HepG2 (cell line): Measurements from ENCODE around the gene GLO1. TPM values are rescaled to one million over a fixed set of nuclear protein-coding genes. Genes with fewer than 3 reads are reported as not detected.

Experiments
- ATAC-seq: fragments of 200-7000 bp; cut with Tn5 transposase; 3 replicates; pipeline ENCODE4 v1.9.1; 2020; ENCODE audit warnings: mild to moderate bottlenecking, moderate library complexity
- BruUV-seq: library from RNA; stranded (reverse); fragments of 400-500 nt; replicated peaks from 2 replicates; lab custom pipeline; 2021; lab: Mats Ljungman, UMichigan
- CTCF ChIA-PET: fragments of 300-600 bp; formaldehyde crosslinking; extraction: SDS; loops from one replicate; lab custom pipeline; 2021; ENCODE audit warnings: low total read pairs, inconsistent platforms, low intra/inter-chr PET ratio; lab: Yijun Ruan, JAX
- POLR2A ChIA-PET: fragments of 350-600 bp; sonication (Branson Sonifier 250); formaldehyde crosslinking; loops from one replicate; lab custom pipeline; 2020; ENCODE audit warnings: antibody characterized with exemption, inconsistent platforms; lab: Yijun Ruan, JAX
- DNase-seq: peaks from one replicate; pipeline ENCODE4 v3.0.0-alpha.2; 2015; ENCODE audit warnings: low spot score
- FAIRE-seq: peaks from 3 replicates; lab custom pipeline; 2011; peaks lifted over from hg19 to GRCh38; lab: Jason Lieb, UNC
- H2AFZ ChIP-seq: one replicate; pipeline ENCODE4 v1.6.1; 2011; ENCODE audit warnings: low read length, inconsistent platforms
- H3K27ac ChIP-seq: fragments of 300-600 bp; 3 replicates; pipeline ENCODE4 v1.8.0; 2011; ENCODE audit warnings: mixed run types, mild to moderate bottlenecking, mixed read lengths, low read length, inconsistent platforms; ENCODE audit not compliant: insufficient read depth; ENCODE audit errors: extremely low read length
- H3K27me3 ChIP-seq, 2 experiments: fragments of 200-600 bp in 1 of 2; 2 replicates in 1 of 2; 3 replicates in 1 of 2; pipeline versions ENCODE4 v1.6.0 to v1.8.0; 2011; ENCODE audit warnings: low read length in 2 of 2, mild to moderate bottlenecking in 2 of 2, moderate library complexity in 2 of 2, inconsistent platforms in 1 of 2; ENCODE audit not compliant: insufficient read depth in 2 of 2, control insufficient read depth in 1 of 2
- H3K36me3 ChIP-seq, 2 experiments: fragments of 200-600 bp in 1 of 2; replicated peaks in 1 of 2; 2 replicates in 1 of 2; 3 replicates in 1 of 2; pipeline versions ENCODE4 v1.5.1 to v1.8.0; 2011; ENCODE audit warnings: low read length in 2 of 2, inconsistent platforms in 1 of 2; ENCODE audit not compliant: insufficient read depth in 2 of 2, control insufficient read depth in 1 of 2
- H3K4me1 ChIP-seq: 2 replicates; pipeline ENCODE4 v1.5.1; 2012; ENCODE audit warnings: low read length, inconsistent platforms; ENCODE audit not compliant: insufficient read depth
- H3K4me2 ChIP-seq: 2 replicates; pipeline ENCODE4 v1.6.0; 2011; ENCODE audit warnings: low read depth, low read length, inconsistent platforms
- H3K4me3 ChIP-seq, 3 experiments: fragments of 200-600 bp in 1 of 3; sonication (generic), shearing (Covaris generic) in 1 of 3; replicated peaks in 1 of 3; 2 replicates each; pipeline ENCODE4 v1.5.1; 2011 to 2016; ENCODE audit warnings: low read length in 3 of 3, inconsistent platforms in 2 of 3, low read depth in 2 of 3, mild to moderate bottlenecking in 2 of 3, control low read depth in 1 of 3, mixed read lengths in 1 of 3; ENCODE audit not compliant: insufficient read depth in 1 of 3
- H3K79me2 ChIP-seq: one replicate; pipeline ENCODE4 v1.6.1; 2011; ENCODE audit warnings: low read length, inconsistent platforms; ENCODE audit not compliant: insufficient read depth
- H3K9ac ChIP-seq: 2 replicates; pipeline ENCODE4 v1.6.0; 2011; ENCODE audit warnings: mild to moderate bottlenecking, low read depth, low read length, inconsistent platforms; ENCODE audit not compliant: insufficient read depth
- H3K9me3 ChIP-seq: 2 replicates; pipeline ENCODE4 v1.5.1; 2012; ENCODE audit warnings: mild to moderate bottlenecking, low read length
- H4K20me1 ChIP-seq: 2 replicates; pipeline ENCODE4 v1.6.0; 2011; ENCODE audit warnings: inconsistent platforms, mild to moderate bottlenecking, low read length, moderate library complexity; ENCODE audit not compliant: insufficient read depth
- ATF7 ChIP-seq, 2 experiments: fragments of 450-650 bp in 1 of 2; sonication (generic) in 1 of 2; formaldehyde crosslinking in 1 of 2; IDR thresholded peaks; 2 replicates each; pipeline versions ENCODE4 v1.4.0 to v1.6.1; 2016 to 2020; ENCODE audit warnings: antibody characterized with exemption in 1 of 2, mild to moderate bottlenecking in 1 of 2, missing genetic modification reagents in 1 of 2
- CTCF ChIP-seq: sonication (generic); formaldehyde crosslinking; IDR thresholded peaks from 2 replicates; pipeline ENCODE4 v1.5.0; 2020; ENCODE audit warnings: mild to moderate bottlenecking, missing genetic modification reagents, moderate library complexity
- HDAC1 ChIP-seq: sonication (generic); formaldehyde crosslinking; IDR thresholded peaks from 2 replicates; pipeline ENCODE4 v1.5.1; 2020; ENCODE audit warnings: mild to moderate bottlenecking, missing genetic modification reagents
- HNF4A ChIP-seq: sonication (generic); formaldehyde crosslinking; IDR thresholded peaks from 2 replicates; pipeline ENCODE4 v1.4.0; 2020; ENCODE audit warnings: missing genetic modification reagents
- MEIS1 ChIP-seq: sonication (generic); formaldehyde crosslinking; IDR thresholded peaks from 2 replicates; pipeline ENCODE4 v1.9.0; 2021; ENCODE audit warnings: mild to moderate bottlenecking, missing genetic modification reagents, moderate library complexity, borderline replicate concordance
- MTA1 ChIP-seq: sonication (generic); formaldehyde crosslinking; IDR thresholded peaks from 2 replicates; pipeline ENCODE4 v1.4.0; 2020; ENCODE audit warnings: missing genetic modification reagents, mild to moderate bottlenecking, borderline replicate concordance
- PCBP2 ChIP-seq: fragments of 200-400 bp; formaldehyde crosslinking; optimal IDR thresholded peaks from 2 replicates; pipeline ENCODE3; 2018; ENCODE audit warnings: low read length, low read depth; ENCODE audit not compliant: poor library complexity, severe bottlenecking
- ZBTB33 ChIP-seq: sonication (generic); formaldehyde crosslinking; IDR thresholded peaks from 2 replicates; pipeline ENCODE4 v1.4.0; 2020; ENCODE audit warnings: missing genetic modification reagents
- ZFX ChIP-seq: sonication (generic); formaldehyde crosslinking; IDR thresholded peaks from 2 replicates; pipeline ENCODE4 v1.4.0; 2020; ENCODE audit warnings: mild to moderate bottlenecking, low read depth, missing genetic modification reagents, moderate library complexity
- ZNF234 ChIP-seq: sonication (generic); formaldehyde crosslinking; conservative IDR thresholded peaks from 2 replicates; pipeline ENCODE4 v1.5.1; 2020; ENCODE audit warnings: mild to moderate bottlenecking, missing genetic modification reagents
- ZNF263 ChIP-seq: sonication (generic); formaldehyde crosslinking; IDR thresholded peaks from 2 replicates; pipeline ENCODE4 v1.4.0; 2020; ENCODE audit warnings: missing genetic modification reagents
- ZSCAN20 ChIP-seq: sonication (generic); formaldehyde crosslinking; IDR thresholded peaks from 2 replicates; pipeline ENCODE4 v1.4.0; 2020; ENCODE audit warnings: missing genetic modification reagents, mild to moderate bottlenecking, borderline replicate concordance
- ZSCAN30 ChIP-seq: sonication (generic); formaldehyde crosslinking; IDR thresholded peaks from 2 replicates; pipeline ENCODE4 v1.5.0; 2020; ENCODE audit warnings: mild to moderate bottlenecking, missing genetic modification reagents
- WGBS: methylation state at CpG from one replicate; pipeline ENCODE4 v1.1.6; 2017; ENCODE audit warnings: low lambda C conversion rate; 5-methylcytosine and 5-hydroxymethylcytosine counted together
- in situ Hi-C: cut with HindIII; loops from 2 replicates; pipeline ENCODE4 v1.10.0; 2017; ENCODE audit warnings: low pct_unique_long_range_greater_than_20kb; ENCODE audit not compliant: extremely low pct_ligation_motif_present
- intact Hi-C: fragments of 100-400 bp; cut with micrococcal nuclease; formaldehyde crosslinking; loops from one replicate; pipeline ENCODE4 v1.10.0; 2022; ENCODE audit not compliant: unreplicated experiment
- polyA plus RNA-seq, 8 experiments: library from polyadenylated mRNA; depleted of rRNA in 3 of 8; stranded (reverse) in 7 of 8; unstranded in 1 of 8; fragments of >200 nt; fragmentation: Illumina TruSeq in 4 of 8; extraction: Trizol in 4 of 8; gene quantifications; 2 replicates each; pipeline versions ENCODE4 v1.2.1 to v1.2.3, GENCODE V29; 2011 to 2016; ENCODE audit warnings: low read depth in 4 of 8, missing spikeins in 1 of 8, mixed read lengths in 1 of 8; ENCODE audit not compliant: insufficient read depth in 1 of 8
- total RNA-seq, 5 experiments: library from RNA; depleted of rRNA; stranded (reverse); fragments of >200 nt; fragmentation: Illumina TruSeq; extraction: Trizol; gene quantifications; 2 replicates each; pipeline ENCODE4 v1.2.3, GENCODE V29; 2016; ENCODE audit warnings: low read depth in 1 of 5

GLO1 gene
- total and polyA plus RNA-seq, 2 of the 13 experiments (the other 11 are each of a cell fraction or from before 2014, with no cell fraction given) = 77.1 to 177 TPM

GRCh38 chr6:38695227-38695900 lies 7.6 kb downstream of the GLO1 start:
- H3K9ac ChIP-seq = no peak overlapping the region
- H3K9me3 ChIP-seq = 0 out of 2 replicates have a peak, but pooled peaks cover 5% of the 10 kb centered on the region
- BruUV-seq = no TSS peak
- no peaks in the 10 kb centered on the region for H3K27me3 ChIP-seq
- no peak for TF ChIP-seq ZSCAN20 (CRISPR knock-in tag)
- TF ChIP-seq ZSCAN30 (CRISPR knock-in tag) = no peak
- TF ChIP-seq MTA1 = no peak
- TF ChIP-seq ATF7 (IDR thresholded peaks at IDR 0.05) = peak; percentile 51; the same call in 1 of the 2 replicates
- no peak for TF ChIP-seq ATF7 (CRISPR knock-in tag; IDR thresholded peaks at IDR 0.05)
- ATAC-seq = no peak
- peaks cover 44% of the 10 kb centered on the region for H3K79me2 ChIP-seq
- intact Hi-C loops = no loop called here
- H2AFZ ChIP-seq = no peak overlapping the region
- no peak for DNase-seq
- no peak overlapping the region for H3K27ac ChIP-seq
- H3K4me3 ChIP-seq = no peak overlapping the region
- ChIA-PET POLR2A (no interaction called here), CTCF (no interaction called here)
- peaks cover 8% of the 10 kb centered on the region for H4K20me1 ChIP-seq
- 96% methylated on average over 2 of the region's 2 CpGs for WGBS
- in situ Hi-C loops = no loop called here
- H3K4me2 ChIP-seq = no peak overlapping the region
- no peaks in the 10 kb centered on the region; a peak in 3 of 5 replicates for H3K36me3 ChIP-seq
- no peak for FAIRE-seq
- H3K4me1 ChIP-seq = peaks cover 17% of the 10 kb centered on the region

GRCh38 chr6:38688579-38689087 lies 14.3 kb downstream of the GLO1 start:
- WGBS = 88% methylated on average over 6 of the region's 6 CpGs
- H3K27me3 ChIP-seq = no peaks in the 10 kb centered on the region
- peaks cover 33% of the 10 kb centered on the region for H3K4me1 ChIP-seq
- no peak overlapping the region for H3K4me3 ChIP-seq
- no peak for FAIRE-seq
- peaks cover 0 to 18% of the 10 kb centered on the region in 2 experiments; a peak in 4 of 5 replicates for H3K36me3 ChIP-seq
- ChIA-PET CTCF (no interaction called here), POLR2A (no interaction called here)
- H3K9ac ChIP-seq = no peak overlapping the region
- H2AFZ ChIP-seq = no peak overlapping the region
- intact Hi-C loops = no loop called here
- TF ChIP-seq ZNF263 (CRISPR knock-in tag) (peak; percentile 97), ZFX (peak; percentile 38; the same call in 1 of the 2 replicates), ZNF234 (CRISPR knock-in tag) (no peak), PCBP2 (no peak), ZBTB33 (no peak), HNF4A (CRISPR knock-in tag) (peak; percentile 31; the same call in 1 of the 2 replicates), MEIS1 (CRISPR knock-in tag) (0 out of 2 replicates have a peak, but pooled peaks have one; percentile 23), CTCF (CRISPR knock-in tag) (peak; percentile 35), HDAC1 (CRISPR knock-in tag) (peak; percentile 23; the same call in 1 of the 2 replicates)
- ATAC-seq = peak; percentile 93
- peak; percentile 24 for DNase-seq
- H4K20me1 ChIP-seq = peaks cover 30% of the 10 kb centered on the region
- in situ Hi-C loops = no loop called here
- H3K4me2 ChIP-seq = no peak overlapping the region
- no peaks in the 10 kb centered on the region for H3K9me3 ChIP-seq
- H3K79me2 ChIP-seq = peaks cover 30% of the 10 kb centered on the region
- BruUV-seq = no TSS peak
- H3K27ac ChIP-seq = peak overlapping the region; percentile 7
